Measurements from ENCODE around the gene EPHX1. TPM values are rescaled to one million over a fixed set of nuclear protein-coding genes. Genes with fewer than 3 reads are reported as not detected.

Gene EPHX1
- total and polyA plus RNA-seq, 2 donors (not counting 1 experiment from before 2014, with no cell fraction given): 0.75 to 4.2 TPM

GRCh38 chr1:225762002-225762441, 47.9 kb upstream of the EPHX1 start:
- Histone ChIP-seq H3K4me3 (ENCODE audit: control extremely low read depth in 1 of 5, extremely low read depth in 1 of 5, insufficient read depth in 1 of 5, low read depth in 2 of 5, low read length in 4 of 5) (no peak overlapping the region), H3K79me2 (ENCODE audit: control insufficient read depth, insufficient read depth, low read length) (no peaks in the 10 kb centered on the region), H3K9ac (ENCODE audit: low read length) (no peak overlapping the region), H3K4me1 (ENCODE audit: control insufficient read depth in 2 of 2, insufficient read depth in 2 of 2, low read length in 2 of 2) (peaks cover 5 to 8% of the 10 kb centered on the region in 2 donors), H3K9me3 (ENCODE audit: control extremely low read depth in 1 of 3, control insufficient read depth in 2 of 3, insufficient read depth in 1 of 3, low read length in 2 of 3) (no peaks in the 10 kb centered on the region), H3K36me3 (replicated peaks in 1 of 2; ENCODE audit: control extremely low read depth in 1 of 2, control insufficient read depth in 1 of 2, extremely low read depth in 1 of 2, insufficient read depth in 2 of 2, low read length in 1 of 2) (no peaks in the 10 kb centered on the region), H3K4me2 (replicated peaks; ENCODE audit: low read depth, low read length, poor library complexity, severe bottlenecking) (no peak overlapping the region), H3K27ac (ENCODE audit: low read length in 2 of 2) (no peak overlapping the region), H3K27me3 (replicated peaks in 1 of 4; ENCODE audit: control extremely low read depth in 1 of 4, control insufficient read depth in 3 of 4, insufficient read depth in 4 of 4, low read length in 3 of 4) (no peaks in the 10 kb centered on the region), H2AFZ (ENCODE audit: insufficient read depth, low read depth, low read length, poor library complexity, severe bottlenecking) (no peak overlapping the region), H4K20me1 (ENCODE audit: control insufficient read depth, insufficient read depth, low read length, poor library complexity, severe bottlenecking) (no peaks in the 10 kb centered on the region)
- ATAC-seq (ENCODE audit: low read depth) (no peak), DNase-seq (no peak)
- intact Hi-C loops (cut with micrococcal nuclease): no loop called here
- Mint-ChIP-seq H3K27me3 (peaks cover 3% of the 10 kb centered on the region), H3K27ac (no peak overlapping the region), H3K4me1 (peaks cover 8% of the 10 kb centered on the region), H3K9me3 (ENCODE audit: insufficient read depth) (no peaks in the 10 kb centered on the region), H3K4me3 (no peak overlapping the region)
- CTCF ChIA-PET: no interaction called here
- POLR2A ChIA-PET: no interaction called here
- TF ChIP-seq EZH2 (IDR thresholded peaks at IDR 0.05; ENCODE audit: borderline replicate concordance, insufficient read depth, low read depth, low read length, poor library complexity, severe bottlenecking) (no peak), CTCF (IDR thresholded peaks at IDR 0.05) (no peak)
- 95% methylated on average over 2 of the region's 5 CpGs for WGBS (ENCODE audit: insufficient coverage)

GRCh38 chr1:225762444-225762843, 47.5 kb upstream of the EPHX1 start:
- no peak overlapping the region for H3K27ac ChIP-seq (ENCODE audit: low read length in 2 of 2)
- H3K9ac ChIP-seq (ENCODE audit: low read length): no peak overlapping the region
- H2AFZ ChIP-seq (ENCODE audit: insufficient read depth, low read depth, low read length, poor library complexity, severe bottlenecking): no peak overlapping the region
- no peaks in the 10 kb centered on the region for H4K20me1 ChIP-seq (ENCODE audit: control insufficient read depth, insufficient read depth, low read length, poor library complexity, severe bottlenecking)
- H3K27me3 Mint-ChIP-seq: peaks cover 3% of the 10 kb centered on the region
- ChIA-PET POLR2A (no interaction called here), CTCF (no interaction called here)
- no peak overlapping the region for H3K4me3 Mint-ChIP-seq
- H3K4me3 ChIP-seq (ENCODE audit: control extremely low read depth in 1 of 5, extremely low read depth in 1 of 5, insufficient read depth in 1 of 5, low read depth in 2 of 5, low read length in 4 of 5): no peak overlapping the region
- WGBS (ENCODE audit: insufficient coverage): 92% methylated on average over 2 of the region's 5 CpGs
- H3K4me2 ChIP-seq (replicated peaks; ENCODE audit: low read depth, low read length, poor library complexity, severe bottlenecking): no peak overlapping the region
- H3K27me3 ChIP-seq (replicated peaks in 1 of 4; ENCODE audit: control extremely low read depth in 1 of 4, control insufficient read depth in 3 of 4, insufficient read depth in 4 of 4, low read length in 3 of 4): no peaks in the 10 kb centered on the region
- H3K9me3 ChIP-seq (ENCODE audit: control extremely low read depth in 1 of 3, control insufficient read depth in 2 of 3, insufficient read depth in 1 of 3, low read length in 2 of 3): no peaks in the 10 kb centered on the region
- peaks cover 5 to 8% of the 10 kb centered on the region in 2 donors for H3K4me1 ChIP-seq (ENCODE audit: control insufficient read depth in 2 of 2, insufficient read depth in 2 of 2, low read length in 2 of 2)
- DNase-seq: no peak
- intact Hi-C loops (cut with micrococcal nuclease): no loop called here
- no peak for TF ChIP-seq EZH2 (IDR thresholded peaks at IDR 0.05; ENCODE audit: borderline replicate concordance, insufficient read depth, low read depth, low read length, poor library complexity, severe bottlenecking)
- no peak for TF ChIP-seq CTCF (IDR thresholded peaks at IDR 0.05)
- no peak overlapping the region for H3K27ac Mint-ChIP-seq
- H3K79me2 ChIP-seq (ENCODE audit: control insufficient read depth, insufficient read depth, low read length): no peaks in the 10 kb centered on the region
- H3K4me1 Mint-ChIP-seq: peaks cover 8% of the 10 kb centered on the region
- no peaks in the 10 kb centered on the region for H3K36me3 ChIP-seq (replicated peaks in 1 of 2; ENCODE audit: control extremely low read depth in 1 of 2, control insufficient read depth in 1 of 2, extremely low read depth in 1 of 2, insufficient read depth in 2 of 2, low read length in 1 of 2)
- no peaks in the 10 kb centered on the region for H3K9me3 Mint-ChIP-seq (ENCODE audit: insufficient read depth)
- ATAC-seq (ENCODE audit: low read depth): no peak
